A549 treated with CpdA at 1 μM for 4 hours (cell line): ENCODE data around the gene COG1. TPM values are rescaled to one million over a fixed set of nuclear protein-coding genes. Genes with fewer than 3 reads are reported as not detected.

Source experiments
- total RNA-seq: library from RNA; stranded (reverse); fragments of 200-300 nt; extraction: Qiagen RNA extraction; gene quantifications from 5 replicates; pipeline ENCODE4 v1.2.3, GENCODE V29; 2022; ENCODE audit warnings: low read depth

Gene COG1, protein sequence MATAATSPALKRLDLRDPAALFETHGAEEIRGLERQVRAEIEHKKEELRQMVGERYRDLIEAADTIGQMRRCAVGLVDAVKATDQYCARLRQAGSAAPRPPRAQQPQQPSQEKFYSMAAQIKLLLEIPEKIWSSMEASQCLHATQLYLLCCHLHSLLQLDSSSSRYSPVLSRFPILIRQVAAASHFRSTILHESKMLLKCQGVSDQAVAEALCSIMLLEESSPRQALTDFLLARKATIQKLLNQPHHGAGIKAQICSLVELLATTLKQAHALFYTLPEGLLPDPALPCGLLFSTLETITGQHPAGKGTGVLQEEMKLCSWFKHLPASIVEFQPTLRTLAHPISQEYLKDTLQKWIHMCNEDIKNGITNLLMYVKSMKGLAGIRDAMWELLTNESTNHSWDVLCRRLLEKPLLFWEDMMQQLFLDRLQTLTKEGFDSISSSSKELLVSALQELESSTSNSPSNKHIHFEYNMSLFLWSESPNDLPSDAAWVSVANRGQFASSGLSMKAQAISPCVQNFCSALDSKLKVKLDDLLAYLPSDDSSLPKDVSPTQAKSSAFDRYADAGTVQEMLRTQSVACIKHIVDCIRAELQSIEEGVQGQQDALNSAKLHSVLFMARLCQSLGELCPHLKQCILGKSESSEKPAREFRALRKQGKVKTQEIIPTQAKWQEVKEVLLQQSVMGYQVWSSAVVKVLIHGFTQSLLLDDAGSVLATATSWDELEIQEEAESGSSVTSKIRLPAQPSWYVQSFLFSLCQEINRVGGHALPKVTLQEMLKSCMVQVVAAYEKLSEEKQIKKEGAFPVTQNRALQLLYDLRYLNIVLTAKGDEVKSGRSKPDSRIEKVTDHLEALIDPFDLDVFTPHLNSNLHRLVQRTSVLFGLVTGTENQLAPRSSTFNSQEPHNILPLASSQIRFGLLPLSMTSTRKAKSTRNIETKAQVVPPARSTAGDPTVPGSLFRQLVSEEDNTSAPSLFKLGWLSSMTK
- 19.4 to 23.3 TPM (median 20.6 TPM) in 5 replicates for total RNA-seq

DNA sequence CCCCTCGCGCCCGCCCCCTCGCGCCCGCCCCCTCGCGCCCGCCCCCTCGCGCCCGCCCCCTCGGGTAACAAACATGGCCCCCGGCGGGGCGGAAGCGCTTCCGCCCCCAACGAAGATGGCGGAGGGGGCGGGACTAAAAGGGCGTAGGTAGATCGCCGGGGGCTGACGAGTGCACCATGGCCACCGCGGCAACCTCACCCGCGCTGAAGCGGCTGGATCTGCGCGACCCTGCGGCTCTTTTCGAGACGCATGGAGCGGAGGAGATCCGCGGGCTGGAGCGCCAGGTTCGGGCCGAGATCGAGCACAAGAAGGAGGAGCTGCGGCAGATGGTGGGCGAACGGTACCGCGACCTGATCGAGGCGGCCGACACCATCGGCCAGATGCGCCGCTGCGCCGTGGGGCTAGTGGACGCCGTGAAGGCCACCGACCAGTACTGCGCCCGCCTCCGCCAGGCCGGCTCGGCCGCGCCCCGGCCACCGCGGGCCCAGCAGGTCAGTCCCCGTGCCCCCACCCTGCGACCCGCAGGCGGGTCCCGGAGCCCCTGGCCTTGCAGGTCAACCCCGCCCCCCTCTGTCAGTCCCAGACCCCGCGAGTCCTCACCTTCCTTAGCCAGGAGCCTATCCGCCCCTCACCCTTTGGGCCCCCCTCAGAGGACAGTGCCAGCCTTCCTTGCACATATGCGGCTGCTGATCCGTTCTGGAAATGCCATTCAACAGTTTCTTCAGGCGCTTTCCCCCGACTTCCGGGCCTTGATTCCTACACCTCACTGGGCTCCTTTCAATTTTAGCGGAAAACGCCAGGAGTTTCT, at the start of gene COG1:
TSS of gene COG1 (plus strand) at position 162 of the 808 bp plus-strand sequence. CDS start at position 177, 15 bp downstream.

Other genes with a start within 250 kb of the COG1 start
- gene SLC39A11, start 100.4 kb upstream of the COG1 start, total RNA-seq, result 14.5 to 16.8 TPM (median 15.1 TPM) in 5 replicates
- gene SSTR2, start 28.0 kb upstream of the COG1 start, total RNA-seq, result 0.05 to 0.23 TPM (median 0.12 TPM) in 5 replicates
- not detected in 5 replicates for gene CPSF4L, start 68.8 kb downstream of the COG1 start, total RNA-seq
- 63.9 to 82.3 TPM (median 76.0 TPM) in 5 replicates for gene CDC42EP4, start 118.9 kb downstream of the COG1 start, total RNA-seq